Thyroid gland (tissue), 4 donors: ENCODE results near the gene CYP1A2.

Experiments
- POLR2A ChIP-seq, 2 donors: fragments of 450-650 bp; IDR thresholded peaks; one replicate each; pipeline ENCODE4 v1.6.1; 2017; ENCODE audit warnings: antibody characterized with exemption in 2 of 2, mild to moderate bottlenecking in 2 of 2, moderate library complexity in 1 of 2
- TF ChIP-seq, protein P1 (sequence below), 6 experiments: fragments of 200-600 bp in 3 of 6; fragments of 450-650 bp in 3 of 6; sonication (generic) in 3 of 6; IDR thresholded peaks; one replicate each; pipeline ENCODE4 v1.5.1; 2016 to 2019; ENCODE audit warnings: antibody characterized with exemption in 6 of 6, mild to moderate bottlenecking in 2 of 6, inconsistent platforms in 1 of 6, moderate library complexity in 1 of 6

DNA sequence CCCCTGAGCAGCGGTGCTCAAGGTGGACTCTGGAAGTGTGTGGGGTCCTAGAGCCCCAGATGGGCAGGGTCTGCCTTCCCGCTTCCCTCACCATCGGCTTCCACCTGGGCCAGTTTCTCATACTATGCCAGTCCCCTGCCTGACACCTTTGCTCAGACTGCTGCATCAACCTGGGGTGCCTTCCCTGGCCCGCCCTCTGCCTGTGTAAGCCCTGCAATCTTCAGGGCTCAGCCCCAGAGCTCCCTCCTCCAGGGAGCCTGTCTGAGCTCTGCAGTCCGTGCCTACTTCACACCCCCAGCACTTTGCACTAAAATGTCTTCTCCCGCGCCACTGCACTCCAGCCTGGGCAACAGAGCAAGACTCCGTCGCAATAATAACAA is 46.3 kb downstream of the CYP1A2 start:
- TF ChIP-seq, protein P1, sequence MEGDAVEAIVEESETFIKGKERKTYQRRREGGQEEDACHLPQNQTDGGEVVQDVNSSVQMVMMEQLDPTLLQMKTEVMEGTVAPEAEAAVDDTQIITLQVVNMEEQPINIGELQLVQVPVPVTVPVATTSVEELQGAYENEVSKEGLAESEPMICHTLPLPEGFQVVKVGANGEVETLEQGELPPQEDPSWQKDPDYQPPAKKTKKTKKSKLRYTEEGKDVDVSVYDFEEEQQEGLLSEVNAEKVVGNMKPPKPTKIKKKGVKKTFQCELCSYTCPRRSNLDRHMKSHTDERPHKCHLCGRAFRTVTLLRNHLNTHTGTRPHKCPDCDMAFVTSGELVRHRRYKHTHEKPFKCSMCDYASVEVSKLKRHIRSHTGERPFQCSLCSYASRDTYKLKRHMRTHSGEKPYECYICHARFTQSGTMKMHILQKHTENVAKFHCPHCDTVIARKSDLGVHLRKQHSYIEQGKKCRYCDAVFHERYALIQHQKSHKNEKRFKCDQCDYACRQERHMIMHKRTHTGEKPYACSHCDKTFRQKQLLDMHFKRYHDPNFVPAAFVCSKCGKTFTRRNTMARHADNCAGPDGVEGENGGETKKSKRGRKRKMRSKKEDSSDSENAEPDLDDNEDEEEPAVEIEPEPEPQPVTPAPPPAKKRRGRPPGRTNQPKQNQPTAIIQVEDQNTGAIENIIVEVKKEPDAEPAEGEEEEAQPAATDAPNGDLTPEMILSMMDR (IDR thresholded peaks at IDR 0.05): no peak
- TF ChIP-seq POLR2A (IDR thresholded peaks at IDR 0.05): no peak
